ENCODE data around the gene MAGI2.
"Not testable (repeated sequence)": the region's sequence is repeated elsewhere in the genome, so short reads cannot be mapped to it uniquely, and the experiment has no call there.

MAGI2 gene

GRCh38 chr7:79451580-79451979 lies 1.9 kb downstream of the MAGI2 start:
- no peak for DNase-seq (ENCODE audit: low spot score)

GRCh38 chr7:79442766-79443165 lies 10.7 kb downstream of the MAGI2 start:
- DNase-seq (ENCODE audit: low spot score), result not testable (repeated sequence)

GRCh38 chr7:79436378-79436777 lies 17.1 kb downstream of the MAGI2 start:
- DNase-seq (ENCODE audit: low spot score), result no peak

- no peak for DNase-seq (ENCODE audit: low spot score)
These were observed 18.6 kb downstream of the MAGI2 start for GRCh38 chr7:79434867-79435266.

GRCh38 chr7:79434098-79434497 lies 19.4 kb downstream of the MAGI2 start:
- DNase-seq (ENCODE audit: low spot score), result no peak

GRCh38 chr7:79430391-79430790 lies 23.1 kb downstream of the MAGI2 start:
- no peak for DNase-seq (ENCODE audit: low spot score)

GRCh38 chr7:79425665-79426064 lies 27.8 kb downstream of the MAGI2 start:
- DNase-seq (ENCODE audit: low spot score), result no peak

- no peak for DNase-seq (ENCODE audit: low spot score)
These were observed 31.7 kb downstream of the MAGI2 start for GRCh38 chr7:79421751-79422150.

- no peak for DNase-seq (ENCODE audit: low spot score)
These were observed 33.0 kb downstream of the MAGI2 start for GRCh38 chr7:79420464-79420863.

- DNase-seq (ENCODE audit: low spot score), result no peak
These were observed 38.6 kb downstream of the MAGI2 start for GRCh38 chr7:79414910-79415309.

- DNase-seq (ENCODE audit: low spot score), result no peak
These were observed 40.6 kb downstream of the MAGI2 start for GRCh38 chr7:79412915-79413314.

GRCh38 chr7:79412438-79412837 lies 41.0 kb downstream of the MAGI2 start:
- no peak for DNase-seq (ENCODE audit: low spot score)

GRCh38 chr7:79410345-79410744 lies 43.1 kb downstream of the MAGI2 start:
- no peak for DNase-seq (ENCODE audit: low spot score)

GRCh38 chr7:79407351-79407750 lies 46.1 kb downstream of the MAGI2 start:
- no peak for DNase-seq (ENCODE audit: low spot score)

GRCh38 chr7:79406371-79406770 lies 47.1 kb downstream of the MAGI2 start:
- no peak for DNase-seq (ENCODE audit: low spot score)

- no peak for DNase-seq (ENCODE audit: low spot score)
These were observed 48.1 kb downstream of the MAGI2 start for GRCh38 chr7:79405368-79405767.

GRCh38 chr7:79403879-79404278 lies 49.6 kb downstream of the MAGI2 start:
- DNase-seq (ENCODE audit: low spot score), result no peak

GRCh38 chr7:79403451-79403850 lies 50.0 kb downstream of the MAGI2 start:
- no peak for DNase-seq (ENCODE audit: low spot score)

GRCh38 chr7:79401254-79401653 lies 52.2 kb downstream of the MAGI2 start:
- no peak for DNase-seq (ENCODE audit: low spot score)

GRCh38 chr7:79400222-79400621 lies 53.2 kb downstream of the MAGI2 start:
- no peak for DNase-seq (ENCODE audit: low spot score)

- no peak for DNase-seq (ENCODE audit: low spot score)
These were observed 55.2 kb downstream of the MAGI2 start for GRCh38 chr7:79398138-79398749.

GRCh38 chr7:79386688-79387422 lies 66.6 kb downstream of the MAGI2 start:
- no peak for DNase-seq (ENCODE audit: low spot score)

GRCh38 chr7:79381921-79382320 lies 71.5 kb downstream of the MAGI2 start:
- no peak for DNase-seq (ENCODE audit: low spot score)

- DNase-seq (ENCODE audit: low spot score), result no peak
These were observed 76.4 kb downstream of the MAGI2 start for GRCh38 chr7:79377097-79377496.

Data from activated CD4-positive, alpha-beta T cell treated with anti-CD3 and anti-CD28 coated beads, Interleukin-2, Interleukin-4, amounts not matched to agents 100 ng/mL and 50 ng/mL, durations not matched to agents 16 hours and 8 hours (primary cell).